ENCODE data around the gene PHKB.
"Not testable (repeated sequence)": the region's sequence is repeated elsewhere in the genome, so short reads cannot be mapped to it uniquely, and the experiment has no call there.

The PHKB gene

DNA sequence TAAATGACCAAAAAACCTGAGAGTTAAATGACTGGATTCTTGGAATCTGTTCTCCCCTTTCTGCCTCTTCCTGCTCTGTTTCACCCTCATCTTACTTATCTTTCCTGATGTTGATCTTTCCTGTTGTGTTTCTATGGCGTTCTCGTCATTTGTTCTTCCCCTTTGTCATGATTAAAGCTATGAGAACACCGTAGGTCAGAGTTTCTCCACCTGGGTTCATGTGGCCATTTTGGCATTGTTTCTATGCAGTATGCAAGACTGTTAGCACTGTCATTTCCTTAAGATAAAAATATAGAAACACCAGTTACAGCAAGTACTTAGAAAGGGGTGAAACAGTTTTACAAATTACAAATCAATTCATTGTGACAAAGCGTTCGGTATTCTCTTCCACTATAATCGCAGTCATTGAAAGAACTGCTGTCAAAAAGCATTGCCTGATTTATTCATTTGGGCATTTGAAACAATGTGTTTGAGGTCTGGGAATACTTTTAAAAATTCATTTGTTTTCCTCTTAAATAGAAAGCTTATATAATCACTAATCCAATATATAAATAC is 166.0 kb downstream of the PHKB start:
- DNase-seq: no peak

- DNase-seq: no peak
Measured at GRCh38 chr16:47627721-47628120, 166.6 kb downstream of the PHKB start.

DNA sequence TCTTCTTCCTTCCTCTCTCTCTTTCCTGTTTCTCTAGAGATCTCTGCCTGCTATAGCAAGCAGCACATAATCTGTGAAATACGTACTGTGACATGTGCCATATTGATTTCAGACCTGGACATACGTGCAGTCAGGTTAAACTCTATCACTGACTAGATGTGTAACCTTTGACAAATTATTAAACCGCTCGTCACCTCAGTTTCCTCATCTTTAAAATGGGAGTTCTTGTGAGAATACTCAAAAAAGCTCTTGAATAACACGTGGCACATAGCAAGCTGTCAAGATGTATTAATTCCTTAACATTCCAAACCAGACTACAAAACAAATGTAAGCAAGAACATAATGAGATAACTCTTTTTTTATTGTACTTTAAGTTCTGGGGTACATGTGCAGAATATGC is 170.0 kb downstream of the PHKB start:
- no peak for DNase-seq

- DNase-seq: no peak
Measured at GRCh38 chr16:47634126-47634525, 173.0 kb downstream of the PHKB start.

DNA sequence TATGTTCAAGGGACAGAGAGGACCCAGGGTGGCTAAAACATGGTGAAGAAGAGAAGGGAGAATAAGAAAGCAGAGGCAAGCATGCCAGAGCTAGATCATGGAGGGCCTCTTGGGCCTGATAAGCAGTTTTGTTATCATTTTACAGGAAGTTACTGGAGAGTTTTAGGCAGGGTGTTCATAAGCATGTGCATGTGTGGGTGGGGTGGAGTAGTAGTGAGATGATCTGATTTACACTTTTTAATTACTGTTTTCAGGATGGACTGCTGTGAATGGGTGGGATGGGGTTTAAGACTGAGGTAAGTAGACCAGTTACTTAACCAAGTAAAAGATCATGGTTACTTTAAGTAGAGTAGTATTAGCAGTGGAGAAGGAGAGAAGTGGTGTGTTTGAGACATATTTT is 173.6 kb downstream of the PHKB start:
- no peak for DNase-seq

DNA sequence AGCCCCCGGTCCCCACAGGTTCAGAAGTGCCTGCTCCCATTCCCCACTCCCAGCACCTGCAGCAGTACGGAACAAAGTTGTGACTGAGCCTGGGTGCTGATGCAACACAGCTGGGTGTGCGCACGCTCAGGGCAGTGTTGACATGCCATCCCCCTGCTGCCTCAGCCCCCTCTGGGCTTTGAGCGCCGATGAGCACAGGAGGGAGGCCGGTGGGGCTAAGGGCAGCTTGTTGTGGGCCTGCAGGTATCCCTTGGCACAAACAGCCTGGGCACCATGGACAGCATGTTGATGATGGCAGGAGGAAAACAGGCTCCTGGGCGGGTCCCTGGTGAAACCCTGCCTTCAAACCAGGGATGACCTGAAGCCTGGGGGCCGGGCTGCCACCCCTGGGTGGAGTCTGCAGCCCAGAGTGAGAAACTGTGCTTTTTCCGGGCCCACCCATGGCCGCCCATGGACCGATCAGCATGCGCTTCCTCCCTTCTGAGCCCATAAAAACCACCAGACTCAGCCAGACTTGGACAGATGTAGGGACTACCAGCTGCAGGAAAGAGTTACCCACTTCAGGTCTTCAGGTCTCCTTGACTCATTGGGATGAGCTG is 175.5 kb downstream of the PHKB start:
- no peak for DNase-seq

DNA sequence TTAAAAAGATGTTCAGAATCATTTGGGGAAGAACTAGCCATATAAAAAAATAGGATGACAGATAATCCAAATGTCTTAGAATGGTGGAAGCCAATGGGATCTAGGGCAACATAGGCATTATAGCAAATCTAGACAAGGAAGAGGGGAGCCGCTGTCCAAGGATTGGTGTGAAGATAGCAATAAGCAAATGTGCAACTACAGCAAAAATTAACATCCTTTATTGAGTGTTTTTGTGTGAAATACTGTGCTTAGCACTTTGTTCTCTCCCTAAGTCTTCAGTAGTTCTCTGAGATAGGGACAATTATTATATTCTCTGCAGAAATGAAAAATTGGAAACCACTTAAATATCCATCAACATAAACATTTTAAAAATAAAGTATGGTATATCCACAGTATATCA is 177.0 kb downstream of the PHKB start:
- no peak for DNase-seq

DNA sequence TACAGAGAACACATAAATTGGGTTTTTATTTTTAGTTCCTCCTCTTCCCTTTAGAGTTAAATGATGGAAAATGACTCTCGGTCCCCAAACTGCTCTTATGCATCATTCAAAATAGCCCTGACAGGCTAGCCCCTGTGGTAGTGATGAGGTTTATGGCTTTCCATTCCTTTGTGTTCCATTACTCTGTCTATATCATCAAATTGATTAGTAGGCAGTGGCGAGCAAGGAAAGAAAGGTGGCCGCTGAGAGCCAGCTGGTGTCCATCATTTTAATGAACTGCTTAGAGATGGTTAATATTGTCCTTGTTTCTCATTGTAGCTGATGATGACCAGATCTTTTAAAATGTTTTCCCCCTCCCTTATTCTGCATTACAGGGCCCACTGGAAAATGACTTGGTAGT is 179.5 kb downstream of the PHKB start:
- DNase-seq: no peak

GRCh38 chr16:47643323-47644000 is 182.3 kb downstream of the PHKB start:
- peak; percentile 9 for DNase-seq

DNA sequence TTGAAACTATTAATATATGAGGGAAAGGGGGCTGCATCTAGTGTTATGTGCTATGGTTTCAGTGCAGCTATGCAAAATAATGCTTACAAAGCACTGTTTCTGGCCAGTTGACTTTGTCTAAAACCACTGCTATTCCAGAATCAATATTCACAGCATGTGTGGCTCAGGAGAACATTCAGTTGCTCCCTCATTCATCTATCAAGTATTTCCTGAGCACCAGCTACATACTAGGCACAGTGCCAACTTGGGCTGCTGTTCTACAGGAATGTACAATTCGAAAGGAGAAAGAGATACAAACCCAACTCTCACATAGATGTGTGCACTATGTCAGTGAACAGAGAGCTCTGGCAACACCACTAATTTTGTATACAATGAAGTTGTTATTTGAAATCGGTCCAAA is 183.0 kb downstream of the PHKB start:
- DNase-seq: peak; percentile 92

DNA sequence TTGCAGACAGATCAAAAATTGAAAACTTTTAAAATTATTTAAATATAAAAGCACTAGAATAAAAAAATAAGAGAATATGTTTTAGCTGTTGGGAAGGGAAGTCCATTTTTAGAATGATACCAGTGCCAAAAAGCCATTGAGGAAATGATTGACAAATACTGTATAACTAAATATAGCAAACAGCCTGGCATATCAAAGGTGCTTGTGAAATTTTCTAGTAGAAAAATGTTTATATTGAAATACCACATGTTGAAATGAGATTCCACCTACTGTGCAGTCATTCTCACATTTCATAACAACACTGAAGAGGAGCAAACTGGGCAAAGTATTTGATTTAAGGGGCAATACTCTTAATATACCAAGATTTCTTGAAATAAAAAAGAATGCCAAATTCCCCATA is 183.5 kb downstream of the PHKB start:
- DNase-seq: no peak

GRCh38 chr16:47646914-47647313 is 185.8 kb downstream of the PHKB start:
- DNase-seq: no peak

DNA sequence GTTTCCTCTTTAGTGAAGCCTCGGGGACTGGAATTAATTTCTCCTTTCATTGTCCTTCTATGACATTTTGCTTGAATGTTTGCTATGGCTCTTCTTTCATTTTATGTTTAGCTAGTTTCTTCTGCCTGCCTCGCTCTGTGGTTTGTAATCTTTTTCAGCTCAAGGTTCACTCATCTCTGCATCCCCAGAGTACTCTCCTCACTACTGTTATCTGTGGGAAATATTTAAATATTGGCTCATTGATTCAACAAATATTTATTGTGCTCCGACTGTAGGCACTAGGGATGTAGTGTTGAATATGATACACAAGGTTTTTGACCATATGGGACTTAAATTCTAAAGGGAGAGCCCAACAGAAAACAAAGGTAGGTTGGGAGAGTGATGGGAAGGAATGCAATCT is 195.9 kb downstream of the PHKB start:
- DNase-seq: no peak

GRCh38 chr16:47657977-47658376 is 196.8 kb downstream of the PHKB start:
- DNase-seq: no peak

DNA sequence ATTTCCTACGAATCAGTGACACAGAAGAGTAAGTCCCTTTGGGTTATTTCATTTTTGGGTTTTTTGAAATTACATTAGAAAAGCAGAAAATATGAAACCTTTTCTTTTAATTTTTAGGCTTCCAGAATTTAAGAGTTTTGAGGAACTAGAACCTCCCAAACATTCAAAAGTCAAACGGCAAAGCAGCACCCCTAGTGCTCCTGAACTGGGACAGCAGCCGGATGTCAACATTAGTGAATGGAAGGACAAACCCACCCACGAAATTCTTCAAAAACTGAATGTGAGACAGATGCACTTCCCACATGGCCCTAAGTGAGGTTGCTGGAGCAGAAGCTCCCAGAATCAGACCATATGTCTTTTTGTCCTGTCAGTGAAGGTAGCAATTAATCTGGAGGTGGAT is 199.4 kb downstream of the PHKB start:
- no peak for DNase-seq

DNA sequence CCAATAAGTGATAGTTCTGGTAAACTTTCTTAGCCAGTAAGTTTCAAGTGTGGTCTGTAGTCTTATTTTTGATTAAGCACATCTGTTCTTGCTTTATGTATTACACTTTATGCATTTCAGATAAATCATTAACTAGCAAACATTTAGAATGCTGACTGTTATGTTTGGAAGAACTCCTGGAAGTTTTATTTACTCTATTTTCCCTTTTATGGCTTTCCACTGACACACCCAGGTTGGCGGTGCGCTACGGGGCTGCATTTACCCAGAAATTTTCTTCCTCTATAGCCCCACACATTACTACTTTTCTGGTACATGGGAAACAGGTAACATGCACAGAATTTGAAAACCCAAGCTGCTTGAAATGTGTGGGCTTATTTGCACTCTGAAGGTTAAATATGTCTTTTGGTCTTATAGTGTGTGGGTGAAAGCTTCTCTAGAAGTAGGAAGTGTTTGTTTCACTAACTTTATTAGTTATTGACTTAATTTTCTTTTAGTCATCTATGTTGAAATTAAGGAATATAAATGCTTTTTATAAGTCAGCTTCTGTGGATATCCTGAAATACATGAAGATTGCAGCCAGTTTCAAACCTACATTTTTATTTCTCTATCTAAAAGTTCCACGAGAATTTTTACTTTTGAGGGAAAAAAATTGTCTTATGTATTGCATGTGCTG is 203.7 kb downstream of the PHKB start:
- DNase-seq: no peak

- DNase-seq: no peak
Measured at GRCh38 chr16:47666434-47666833, 205.3 kb downstream of the PHKB start.

DNA sequence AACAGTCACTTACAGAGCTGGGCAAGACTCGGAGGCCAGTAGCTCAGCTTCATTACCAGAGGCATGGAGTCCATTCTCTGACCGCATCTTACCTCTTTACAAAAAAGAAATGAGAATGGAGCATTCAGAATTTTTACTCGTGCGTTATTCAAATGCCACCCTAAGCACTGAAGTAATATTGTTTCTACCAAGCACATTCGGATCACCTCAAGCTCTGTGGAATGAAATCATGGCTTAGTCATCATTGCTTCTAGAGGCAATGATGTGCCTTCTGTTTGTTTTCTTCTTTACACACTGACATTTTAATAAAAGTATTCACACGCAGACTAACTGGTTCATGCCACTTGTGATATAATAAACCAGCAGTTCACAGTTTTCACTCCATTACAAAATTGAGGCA is 206.8 kb downstream of the PHKB start:
- DNase-seq: no peak

DNA sequence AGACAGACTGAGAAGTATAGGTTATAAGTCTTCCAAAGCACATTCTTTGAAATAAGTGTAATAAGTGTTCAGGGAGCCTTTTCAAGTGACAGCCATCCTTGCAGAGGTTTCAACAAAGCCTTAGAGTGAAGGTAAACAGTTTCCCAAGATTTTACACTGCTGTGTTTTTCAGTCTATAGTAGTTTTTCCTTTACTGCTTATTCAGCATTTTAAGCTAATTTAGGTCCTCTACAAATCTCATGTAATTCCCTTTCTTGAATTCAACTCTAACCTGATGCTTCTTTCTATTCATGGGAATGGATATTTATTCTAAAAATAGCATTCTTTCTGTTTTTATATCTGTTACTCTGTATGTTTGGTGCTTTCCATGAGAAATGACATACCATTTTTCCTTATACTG is 211.3 kb downstream of the PHKB start:
- no peak for DNase-seq

GRCh38 chr16:47676635-47677177 is 215.6 kb downstream of the PHKB start:
- DNase-seq: no peak

DNA sequence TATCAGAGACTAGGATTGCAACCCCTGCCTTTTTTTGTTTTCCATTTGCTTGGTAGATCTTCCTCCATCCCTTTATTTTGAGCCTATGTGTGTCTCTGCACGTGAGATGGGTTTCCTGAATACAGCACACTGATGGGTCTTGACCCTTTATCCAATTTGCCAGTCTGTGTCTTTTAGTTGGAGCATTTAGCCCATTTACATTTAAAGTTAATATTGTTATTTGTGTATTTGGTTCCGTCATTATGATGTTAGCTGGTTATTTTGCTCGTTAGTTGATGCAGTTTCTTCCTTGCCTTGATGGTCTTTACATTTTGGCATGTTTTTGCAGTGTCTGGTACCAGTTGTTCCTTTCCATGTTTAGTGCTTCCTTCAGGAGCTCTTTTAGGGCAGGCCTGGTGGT is 220.4 kb downstream of the PHKB start:
- not testable (repeated sequence) for DNase-seq

- DNase-seq: peak; percentile 1
Measured at GRCh38 chr16:47687694-47688093, 226.6 kb downstream of the PHKB start.

DNA sequence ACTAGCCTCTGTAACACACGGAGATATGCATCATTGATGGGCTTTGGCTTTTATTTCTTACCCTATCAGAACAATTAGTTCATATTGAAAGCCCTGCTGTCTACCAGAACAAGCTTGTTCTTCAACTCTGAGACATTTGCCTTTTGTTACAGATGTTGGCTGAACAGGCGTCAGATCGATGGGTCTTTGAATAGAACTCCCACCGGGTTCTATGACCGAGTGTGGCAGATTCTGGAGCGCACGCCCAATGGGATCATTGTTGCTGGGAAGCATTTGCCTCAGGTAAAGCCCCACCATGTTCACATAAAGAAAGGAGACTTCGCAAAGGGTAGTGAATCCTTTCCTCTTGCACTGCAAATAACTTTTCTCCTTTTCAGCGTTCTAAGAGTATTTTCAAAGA is 232.1 kb downstream of the PHKB start:
- DNase-seq: no peak

DNA sequence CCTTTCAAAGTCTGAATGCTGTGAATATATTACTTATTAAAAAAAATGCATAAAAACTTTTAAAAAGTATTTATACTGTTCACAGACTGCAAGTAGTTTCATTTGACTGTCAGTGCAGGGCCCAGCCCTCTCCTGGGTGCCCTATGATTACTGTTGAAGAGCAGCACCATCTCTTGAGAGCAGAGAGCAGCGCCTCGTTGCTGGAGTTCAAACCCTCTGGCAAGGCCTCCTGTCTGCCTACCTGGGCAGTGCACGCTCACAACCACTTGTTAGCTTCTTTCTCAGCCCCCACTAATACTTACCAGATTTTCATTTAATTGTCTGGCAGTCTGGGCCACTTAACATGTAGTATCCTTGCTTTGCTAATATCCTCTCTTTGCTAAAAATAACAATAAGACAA is 233.4 kb downstream of the PHKB start:
- no peak for DNase-seq
